GDM1 (cell line): ENCODE data around the gene CDH4.
"Not testable (repeated sequence)": the region's sequence is repeated elsewhere in the genome, so short reads cannot be mapped to it uniquely, and the experiment has no call there.

Experiments
- DNase-seq: peaks from one replicate; lab custom pipeline; 2025; lab: John Stamatoyannopoulos, UW

The CDH4 gene

DNA sequence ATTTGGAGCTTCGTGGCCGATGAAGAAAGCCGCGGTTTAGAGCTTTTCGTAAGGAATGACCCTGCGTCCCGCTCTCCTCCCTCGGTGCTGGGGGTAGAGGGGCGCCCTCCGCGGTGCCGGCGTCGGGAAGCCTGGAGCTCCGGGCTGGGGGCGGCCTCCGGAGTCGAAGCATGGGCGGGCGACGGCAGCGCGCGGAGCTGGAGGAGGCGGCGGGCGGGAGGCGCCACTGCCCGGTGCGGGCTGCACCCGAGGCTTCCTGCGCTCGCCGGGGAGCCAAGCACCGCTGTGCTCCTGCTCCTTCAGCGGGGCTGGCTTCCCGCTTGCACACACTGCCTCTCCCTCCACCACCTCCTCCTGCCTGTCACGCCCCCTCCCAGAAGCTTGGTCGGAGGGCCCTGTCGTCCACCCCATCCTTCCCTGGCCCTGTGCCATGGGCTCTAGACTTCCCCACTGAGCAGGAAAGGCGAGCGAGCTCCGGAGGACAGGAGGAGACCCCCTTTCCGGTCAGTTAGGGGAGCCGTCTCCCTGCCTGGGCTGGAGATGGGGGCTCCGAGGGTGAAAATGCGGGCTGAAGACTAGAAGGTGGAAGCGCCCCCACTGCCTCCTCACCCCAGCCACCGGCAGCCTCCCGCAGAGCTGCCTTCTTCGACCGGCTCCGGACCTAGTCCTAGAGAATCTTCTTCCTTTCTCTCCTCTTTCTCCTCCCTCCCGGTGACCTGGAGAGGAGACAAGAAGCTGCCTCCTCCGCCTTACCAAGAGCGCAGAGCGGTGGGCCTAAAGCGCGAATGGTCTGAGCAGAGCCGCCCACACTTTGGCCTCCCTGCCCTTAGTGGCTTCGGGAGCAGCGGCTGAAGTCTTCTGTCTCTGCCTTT is 1.8 kb downstream of the CDH4 start:
- no peak for DNase-seq

GRCh38 chr20:61254881-61255626 is 3.0 kb downstream of the CDH4 start:
- DNase-seq: no peak

DNA sequence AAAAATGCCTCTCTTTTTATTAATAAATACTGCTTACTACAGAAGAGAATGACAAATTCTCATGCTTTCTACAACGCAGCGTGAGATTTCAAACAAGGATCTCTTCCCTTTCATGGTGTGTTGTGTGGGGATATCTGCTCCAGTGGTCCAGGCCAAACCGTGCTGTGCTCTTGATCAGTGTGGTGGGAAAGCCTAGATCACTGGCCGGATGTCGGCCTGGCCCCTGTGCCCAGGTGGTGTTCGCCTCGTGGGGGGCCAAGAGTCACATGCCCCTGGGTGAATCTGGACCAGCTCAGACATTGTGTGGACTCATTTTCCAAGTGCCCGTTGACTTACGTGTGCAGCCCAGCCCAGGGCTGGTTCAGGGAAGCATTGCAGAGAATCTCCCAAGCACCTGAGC is 4.3 kb downstream of the CDH4 start:
- no peak for DNase-seq

- DNase-seq: no peak
These were observed 4.8 kb downstream of the CDH4 start for GRCh38 chr20:61256824-61257223.

DNA sequence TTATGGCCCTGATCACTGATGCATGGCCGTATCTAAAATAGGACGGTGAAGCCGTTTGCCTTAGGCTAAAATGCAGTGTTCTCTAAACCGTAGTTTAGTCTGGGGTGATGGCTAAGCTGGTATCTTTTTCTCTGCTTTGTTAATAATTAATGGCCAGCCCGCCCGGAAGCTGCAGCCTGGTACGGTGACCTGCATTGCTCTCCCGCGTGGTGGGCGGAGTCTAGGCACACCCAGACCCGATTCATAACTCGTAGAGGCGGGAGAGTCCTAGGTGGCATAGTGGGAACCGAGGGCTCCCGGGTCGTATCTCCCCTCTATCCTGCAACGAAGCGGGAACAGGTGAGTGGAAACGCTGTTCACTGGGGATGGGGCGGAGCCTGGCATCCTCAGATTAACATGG is 5.5 kb downstream of the CDH4 start:
- DNase-seq: no peak

DNA sequence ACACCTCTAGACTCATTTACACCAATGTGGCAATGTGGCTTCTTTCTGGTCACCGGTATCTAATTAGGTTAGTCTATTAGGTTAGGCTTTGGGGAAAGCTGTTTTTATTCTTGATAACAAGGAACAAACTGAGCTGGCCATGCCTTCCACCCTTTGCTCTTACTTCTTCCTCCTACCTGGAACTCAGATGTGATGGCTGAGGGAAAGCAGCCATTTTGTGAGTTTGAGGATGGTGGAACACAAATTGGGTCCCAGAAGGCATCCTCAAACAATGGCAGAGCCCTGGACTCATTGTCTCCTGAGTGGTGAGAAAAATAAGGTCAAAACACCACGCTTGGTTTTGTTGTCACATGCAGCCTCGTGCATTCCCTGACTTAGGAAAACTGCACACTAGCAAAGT is 7.7 kb downstream of the CDH4 start:
- DNase-seq: no peak

DNA sequence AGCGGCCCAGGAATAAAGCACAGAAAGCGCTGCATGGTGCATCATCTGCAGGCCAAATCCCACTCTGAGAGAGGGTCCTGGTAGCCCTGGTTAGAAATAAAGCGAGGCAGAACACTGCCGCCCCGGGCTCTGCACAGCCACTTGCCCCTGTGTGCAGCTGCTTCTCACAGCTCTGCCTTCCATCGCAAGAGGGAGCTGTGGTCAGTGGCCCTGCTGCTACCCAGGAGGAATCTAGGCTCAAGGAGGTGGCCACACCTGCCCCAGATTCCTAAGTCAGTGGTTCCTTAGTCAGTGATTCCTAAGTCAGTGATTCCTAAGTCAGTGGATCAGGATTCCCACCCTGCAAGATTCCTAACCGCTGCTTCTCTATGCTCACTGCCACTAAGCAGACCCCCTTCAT is 8.8 kb downstream of the CDH4 start:
- no peak for DNase-seq

- no peak for DNase-seq
These were observed 10.0 kb downstream of the CDH4 start for GRCh38 chr20:61262036-61262435.

GRCh38 chr20:61262514-61262913 is 10.5 kb downstream of the CDH4 start:
- DNase-seq: no peak

DNA sequence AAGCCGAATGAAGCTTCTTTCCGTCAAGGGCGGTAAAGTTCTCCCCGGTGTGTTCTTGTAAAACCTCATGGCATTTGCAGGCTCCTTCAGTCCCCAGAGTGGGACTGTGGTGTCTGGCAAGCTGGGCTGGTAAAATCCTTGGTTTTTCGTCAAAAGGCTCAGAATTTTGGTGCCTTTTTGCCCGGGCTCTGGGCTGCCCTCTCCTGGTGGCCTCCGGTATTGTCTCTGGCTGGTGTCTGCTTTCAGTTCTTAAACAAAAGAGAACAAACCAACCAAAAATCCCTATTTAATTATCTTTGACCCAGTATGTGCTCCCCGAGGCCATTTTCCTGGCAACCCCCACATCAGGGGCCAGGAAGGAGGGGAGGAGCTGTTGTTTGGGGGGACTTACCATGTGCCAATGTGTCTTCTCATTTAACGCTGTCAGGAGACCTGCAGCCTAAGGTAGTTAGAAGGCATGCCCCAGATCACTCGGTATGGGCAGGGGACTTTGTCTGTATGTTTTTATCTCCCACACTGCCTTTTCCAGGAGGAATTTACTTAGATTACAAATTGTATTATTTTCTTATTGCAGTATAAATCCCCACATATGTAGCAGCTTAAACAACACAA is 11.1 kb downstream of the CDH4 start:
- DNase-seq: no peak

DNA sequence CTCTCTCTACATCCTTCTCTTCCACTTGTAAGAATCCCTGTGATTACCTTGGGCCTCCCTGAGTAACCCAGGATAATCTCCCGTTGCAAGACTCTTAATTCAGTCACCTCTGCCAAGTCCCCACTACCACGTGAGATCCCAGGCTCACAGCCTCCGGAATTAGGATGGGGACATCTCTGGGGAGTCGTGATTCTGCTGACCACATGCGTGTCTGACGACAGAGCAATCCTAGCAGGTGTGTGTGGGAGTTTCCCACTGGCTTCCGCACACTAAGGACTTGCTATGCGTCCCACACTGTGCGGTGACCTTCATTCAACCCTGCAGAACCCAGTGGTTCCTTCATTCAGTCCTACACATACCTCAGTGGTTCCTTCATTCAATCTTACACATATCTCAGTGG is 11.9 kb downstream of the CDH4 start:
- DNase-seq: no peak

DNA sequence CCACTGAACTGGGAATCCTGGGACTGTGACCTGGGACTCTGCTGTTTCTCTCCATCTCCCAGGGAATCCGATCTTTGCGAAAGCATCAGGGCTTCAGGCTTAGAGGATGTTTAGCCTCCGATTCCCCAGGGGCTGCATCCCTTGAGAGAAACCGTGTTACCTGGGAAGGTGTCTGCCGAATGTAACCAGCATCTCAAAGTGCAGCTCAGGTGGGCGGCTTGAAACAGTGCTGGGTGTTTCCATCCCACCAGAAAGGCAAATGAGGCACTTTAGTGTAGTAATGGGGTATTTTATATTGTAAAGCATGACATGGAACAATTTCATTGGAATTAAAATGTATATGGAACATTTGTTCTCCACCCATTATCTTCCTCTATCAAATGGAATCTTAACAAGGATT is 15.2 kb downstream of the CDH4 start:
- DNase-seq: no peak

DNA sequence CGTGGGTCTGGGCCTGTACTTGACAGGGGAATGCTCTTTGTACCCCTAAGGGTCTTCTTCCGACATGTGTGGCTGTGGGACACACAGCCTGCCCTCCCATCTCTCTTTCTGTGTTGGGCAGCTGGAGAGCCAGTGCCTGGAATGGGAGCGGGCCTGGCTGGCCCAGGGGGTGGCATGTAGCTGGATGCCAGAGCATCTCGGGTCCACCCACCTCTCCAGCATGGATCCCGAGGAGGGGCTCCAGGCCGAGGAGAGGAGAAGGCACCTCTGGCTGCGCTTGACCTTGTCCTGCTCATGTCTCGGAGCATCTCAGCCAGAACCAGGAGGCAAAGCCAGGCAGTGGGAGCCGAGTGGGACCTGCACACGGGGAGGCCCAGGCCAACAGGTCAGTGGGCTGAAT is 16.0 kb downstream of the CDH4 start:
- no peak for DNase-seq

- no peak for DNase-seq
These were observed 19.5 kb downstream of the CDH4 start for GRCh38 chr20:61271312-61272231.

DNA sequence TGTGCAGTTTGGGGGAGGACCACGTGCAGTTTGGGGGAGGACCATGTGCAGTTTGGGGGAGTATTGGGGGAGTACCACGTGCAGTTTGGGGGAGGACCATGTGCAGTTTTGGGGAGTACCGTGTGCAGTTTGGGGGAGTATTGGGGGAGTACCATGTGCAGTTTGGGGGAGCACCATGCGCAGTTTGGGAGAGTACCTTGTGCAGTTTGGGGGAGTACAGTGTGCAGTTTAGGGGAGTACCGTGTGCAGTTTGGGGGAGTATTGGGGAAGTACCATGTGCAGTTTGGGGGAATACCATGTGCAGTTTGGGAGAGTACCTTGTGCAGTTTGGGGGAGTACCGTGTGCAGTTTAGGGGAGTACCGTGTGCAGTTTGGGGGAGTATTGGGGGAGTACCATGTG is 21.0 kb downstream of the CDH4 start:
- not testable (repeated sequence) for DNase-seq

- DNase-seq: not testable (repeated sequence)
These were observed 21.6 kb downstream of the CDH4 start for GRCh38 chr20:61273666-61274065.

- no peak for DNase-seq
These were observed 22.3 kb downstream of the CDH4 start for GRCh38 chr20:61274326-61274725.

DNA sequence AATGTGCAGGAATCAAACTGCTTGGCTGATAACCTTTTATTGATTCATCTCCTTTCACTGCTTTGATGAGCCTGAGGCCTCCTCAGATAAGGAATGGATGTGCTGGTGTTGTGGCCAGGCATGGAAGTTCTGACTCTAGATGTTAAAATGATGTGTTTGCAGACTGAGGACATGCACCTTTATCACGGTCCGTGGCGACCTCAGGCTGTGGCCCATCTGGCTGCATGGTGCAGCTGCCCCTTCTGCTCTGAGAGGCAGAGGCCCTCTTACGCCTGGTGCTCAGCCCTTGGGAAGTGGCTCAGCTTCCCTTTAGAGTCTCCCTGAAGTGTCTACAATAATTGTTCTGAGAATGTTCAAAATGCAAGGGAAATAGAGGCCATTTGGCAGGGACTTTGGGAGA is 26.2 kb downstream of the CDH4 start:
- no peak for DNase-seq

GRCh38 chr20:61279621-61280150 is 27.6 kb downstream of the CDH4 start:
- DNase-seq: no peak

- DNase-seq: no peak
These were observed 28.3 kb downstream of the CDH4 start for GRCh38 chr20:61280217-61280980.

DNA sequence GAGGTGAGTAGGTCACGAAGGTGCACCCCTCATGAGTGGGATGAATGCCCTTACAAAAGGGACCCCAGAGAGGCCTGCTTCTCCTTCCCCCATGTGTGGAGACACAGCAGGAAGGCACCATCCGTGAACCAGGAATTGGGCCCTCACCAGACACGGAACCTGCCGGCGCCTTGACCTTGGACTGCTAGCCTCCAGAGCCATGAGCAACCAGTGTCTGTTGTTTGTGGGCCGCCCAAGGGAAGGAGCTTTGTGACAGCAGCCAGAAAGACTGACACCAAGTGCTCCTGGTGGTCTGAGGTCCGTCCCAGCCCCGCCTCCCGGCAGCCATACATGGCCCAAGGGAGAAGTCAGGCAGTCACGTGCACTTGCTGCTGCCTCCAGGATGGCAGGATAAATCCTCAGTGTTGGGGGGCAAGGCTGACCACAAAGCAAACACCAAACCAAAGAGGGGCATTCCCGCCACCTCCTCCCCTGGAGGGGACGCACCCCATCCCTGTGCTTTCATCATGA is 29.3 kb downstream of the CDH4 start:
- DNase-seq: no peak
